ENCODE results near the gene TSPAN7.
A peak's percentile ranks its signal among the peaks of the same experiment; 100 is the strongest.

The TSPAN7 gene, protein sequence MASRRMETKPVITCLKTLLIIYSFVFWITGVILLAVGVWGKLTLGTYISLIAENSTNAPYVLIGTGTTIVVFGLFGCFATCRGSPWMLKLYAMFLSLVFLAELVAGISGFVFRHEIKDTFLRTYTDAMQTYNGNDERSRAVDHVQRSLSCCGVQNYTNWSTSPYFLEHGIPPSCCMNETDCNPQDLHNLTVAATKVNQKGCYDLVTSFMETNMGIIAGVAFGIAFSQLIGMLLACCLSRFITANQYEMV

GRCh38 chrX:38561126-38561868 lies at the start of gene TSPAN7:
TSS of gene TSPAN7 (plus strand) at chrX:38561542. CDS start at chrX:38561547, 5 bp downstream.
- peak; percentile 95 for ATAC-seq
- H3K27me3 Mint-ChIP-seq: peaks cover 7% of the 10 kb centered on the region
- H3K4me1 Mint-ChIP-seq: no peaks in the 10 kb centered on the region
- no peaks in the 10 kb centered on the region for H3K9me3 Mint-ChIP-seq
- H3K4me3 Mint-ChIP-seq: peak within 1 kb of the TSS; percentile 87 to 89
- no peak within 1 kb of the TSS for H3K27ac Mint-ChIP-seq
- DNase-seq: peak; percentile 78 to 85

DNA sequence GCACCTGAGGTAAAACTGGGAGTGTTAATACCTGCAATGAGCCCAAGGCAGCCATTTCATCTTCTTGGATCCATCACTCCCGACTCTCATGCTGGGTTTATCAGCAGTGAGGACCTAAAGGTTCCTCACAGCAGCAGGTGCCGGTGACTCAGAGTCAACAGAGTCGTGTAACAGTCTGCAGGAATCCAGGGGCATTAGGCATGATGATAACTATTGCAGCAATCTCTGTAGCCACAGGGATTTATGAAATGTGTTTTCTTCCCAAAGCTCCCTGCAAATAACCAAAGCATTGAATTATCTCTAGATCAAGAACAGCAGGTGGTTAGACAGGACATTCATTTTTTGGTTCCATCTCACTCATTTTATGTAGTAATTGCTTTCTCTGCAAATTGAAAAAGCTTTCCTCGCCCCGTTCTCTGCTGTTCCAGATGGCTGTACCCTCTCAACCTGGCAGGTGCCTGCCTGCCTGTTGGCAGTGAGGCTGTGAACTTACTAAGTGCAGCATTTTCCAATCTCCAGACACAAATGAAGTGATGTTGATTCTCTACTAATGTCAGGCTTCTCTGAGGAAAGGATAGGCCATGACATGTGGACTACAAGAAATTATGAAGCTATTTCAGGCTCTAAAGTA lies 48.1 kb upstream of the TSPAN7 start:
- Mint-ChIP-seq H3K27me3 (no peaks in the 10 kb centered on the region), H3K4me1 (no peaks in the 10 kb centered on the region), H3K27ac (no peak overlapping the region), H3K9me3 (no peaks in the 10 kb centered on the region), H3K4me3 (no peak overlapping the region)
- DNase-seq (no peak), ATAC-seq (no peak)

- Mint-ChIP-seq H3K9me3 (no peaks in the 10 kb centered on the region), H3K27me3 (no peaks in the 10 kb centered on the region), H3K4me3 (no peak overlapping the region), H3K4me1 (no peaks in the 10 kb centered on the region), H3K27ac (no peak overlapping the region)
- ATAC-seq (no peak), DNase-seq (no peak)
Measured at GRCh38 chrX:38514016-38514854, 47.1 kb upstream of the TSPAN7 start.

DNA sequence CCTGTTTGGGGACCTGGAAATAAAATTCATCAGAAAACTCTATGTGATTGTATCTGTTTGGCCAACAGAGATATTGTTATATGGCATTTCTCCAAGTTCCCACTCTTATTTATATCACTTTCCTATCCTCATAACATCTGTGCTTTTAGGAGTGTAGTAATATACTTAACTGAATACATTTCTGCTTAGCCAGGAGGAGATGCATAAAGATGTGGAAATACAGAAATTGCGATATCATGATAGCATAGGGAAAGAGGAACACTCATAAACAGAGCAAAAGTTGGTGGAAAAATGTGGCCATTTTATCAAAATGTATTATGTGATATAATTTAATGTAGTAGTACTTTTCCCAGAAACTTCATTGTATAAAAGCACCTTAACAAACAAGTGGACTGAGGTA lies 46.1 kb upstream of the TSPAN7 start:
- Mint-ChIP-seq H3K4me1 (no peaks in the 10 kb centered on the region), H3K27me3 (no peaks in the 10 kb centered on the region), H3K9me3 (no peaks in the 10 kb centered on the region), H3K27ac (no peak overlapping the region), H3K4me3 (no peak overlapping the region)
- ATAC-seq: no peak
- DNase-seq: no peak

DNA sequence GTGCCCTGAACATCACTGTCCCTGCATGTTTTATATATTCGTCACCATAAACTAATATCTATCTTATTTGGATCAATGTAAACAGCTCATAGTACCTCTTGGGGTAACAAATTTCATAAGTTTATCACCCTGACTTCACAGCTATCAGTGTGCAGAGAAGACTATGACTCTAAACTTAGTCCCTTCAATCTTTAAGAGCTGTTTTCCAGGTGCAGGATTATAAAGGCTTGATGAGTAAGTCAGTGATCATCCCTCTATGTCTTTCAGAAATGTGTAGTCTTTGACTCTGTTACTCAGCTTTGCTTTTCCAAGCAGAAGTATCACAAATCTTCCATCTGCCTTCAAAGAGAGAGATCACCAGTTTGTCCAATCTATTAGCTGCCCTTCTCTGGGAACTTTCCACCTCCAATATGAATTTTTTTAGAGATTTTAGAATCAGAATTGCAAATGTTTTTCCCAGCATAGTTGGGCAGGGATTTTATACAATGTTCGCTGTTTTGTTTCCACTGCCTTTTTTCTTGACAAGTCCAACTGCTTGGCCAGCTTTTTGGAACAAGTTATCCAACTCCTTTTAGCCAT lies 45.1 kb upstream of the TSPAN7 start:
- no peak overlapping the region for H3K4me3 Mint-ChIP-seq
- no peak for ATAC-seq
- H3K4me1 Mint-ChIP-seq: no peaks in the 10 kb centered on the region
- no peak for DNase-seq
- H3K9me3 Mint-ChIP-seq: no peaks in the 10 kb centered on the region
- H3K27me3 Mint-ChIP-seq: no peaks in the 10 kb centered on the region
- H3K27ac Mint-ChIP-seq: no peak overlapping the region

GRCh38 chrX:38519651-38520050 lies 41.7 kb upstream of the TSPAN7 start:
- Mint-ChIP-seq H3K4me1 (no peaks in the 10 kb centered on the region), H3K9me3 (no peaks in the 10 kb centered on the region), H3K4me3 (no peak overlapping the region), H3K27me3 (no peaks in the 10 kb centered on the region), H3K27ac (no peak overlapping the region)
- DNase-seq (no peak), ATAC-seq (no peak)

- DNase-seq (no peak), ATAC-seq (no peak)
- no peak overlapping the region for H3K27ac Mint-ChIP-seq
- H3K9me3 Mint-ChIP-seq: no peaks in the 10 kb centered on the region
- no peaks in the 10 kb centered on the region for H3K27me3 Mint-ChIP-seq
- H3K4me1 Mint-ChIP-seq: no peaks in the 10 kb centered on the region
- H3K4me3 Mint-ChIP-seq: no peak overlapping the region
Measured at GRCh38 chrX:38538134-38538533, 23.2 kb upstream of the TSPAN7 start.

- Mint-ChIP-seq H3K27ac (no peak overlapping the region), H3K9me3 (no peaks in the 10 kb centered on the region), H3K4me3 (no peak overlapping the region), H3K27me3 (no peaks in the 10 kb centered on the region), H3K4me1 (no peaks in the 10 kb centered on the region)
- ATAC-seq (no peak), DNase-seq (no peak)
Measured at GRCh38 chrX:38539748-38540147, 21.6 kb upstream of the TSPAN7 start.

- no peak overlapping the region for H3K4me3 Mint-ChIP-seq
- DNase-seq (no peak), ATAC-seq (no peak)
- H3K9me3 Mint-ChIP-seq: no peaks in the 10 kb centered on the region
- H3K27ac Mint-ChIP-seq: no peak overlapping the region
- H3K27me3 Mint-ChIP-seq: no peaks in the 10 kb centered on the region
- H3K4me1 Mint-ChIP-seq: no peaks in the 10 kb centered on the region
Measured at GRCh38 chrX:38548508-38548907, 12.8 kb upstream of the TSPAN7 start.

- no peaks in the 10 kb centered on the region for H3K4me1 Mint-ChIP-seq
- no peak for DNase-seq
- no peak overlapping the region for H3K27ac Mint-ChIP-seq
Measured at GRCh38 chrX:38552721-38553120, 8.6 kb upstream of the TSPAN7 start.

GRCh38 chrX:38558686-38559085 lies 2.7 kb upstream of the TSPAN7 start:
- no peak for ATAC-seq
- no peaks in the 10 kb centered on the region for H3K4me1 Mint-ChIP-seq
- DNase-seq: no peak
- H3K27me3 Mint-ChIP-seq: peaks cover 7% of the 10 kb centered on the region
- no peaks in the 10 kb centered on the region for H3K9me3 Mint-ChIP-seq
- no peak overlapping the region for H3K27ac Mint-ChIP-seq
- H3K4me3 Mint-ChIP-seq: no peak overlapping the region

More at GRCh38 chrX:38552721-38553120, 8.6 kb upstream of the TSPAN7 start:
- Mint-ChIP-seq H3K27me3 (no peaks in the 10 kb centered on the region), H3K4me3 (no peak overlapping the region), H3K9me3 (no peaks in the 10 kb centered on the region)
- ATAC-seq: no peak

DNA sequence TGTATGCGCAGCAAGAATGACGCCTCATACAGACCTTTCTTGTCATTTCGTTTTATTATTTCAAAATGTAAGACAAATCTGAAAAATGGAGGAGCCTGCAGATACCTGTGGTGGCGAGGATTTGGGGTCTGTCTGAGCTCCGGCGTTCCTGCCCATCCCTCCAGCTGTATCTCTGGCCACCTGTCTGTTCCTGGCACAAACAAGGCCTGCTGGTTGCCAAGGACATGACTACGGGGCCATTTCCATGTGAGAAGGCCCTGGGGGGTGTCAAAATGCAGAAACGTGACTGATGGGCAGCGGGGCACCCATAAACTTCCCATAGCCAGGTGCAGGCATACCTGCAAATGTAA lies 591 bp upstream of the TSPAN7 start:
- DNase-seq: no peak
- Mint-ChIP-seq H3K9me3 (no peaks in the 10 kb centered on the region), H3K4me3 (peak overlapping the region; percentile 64 to 71), H3K4me1 (no peaks in the 10 kb centered on the region), H3K27me3 (peaks cover 7% of the 10 kb centered on the region), H3K27ac (no peak overlapping the region)
- no peak for ATAC-seq

DNA sequence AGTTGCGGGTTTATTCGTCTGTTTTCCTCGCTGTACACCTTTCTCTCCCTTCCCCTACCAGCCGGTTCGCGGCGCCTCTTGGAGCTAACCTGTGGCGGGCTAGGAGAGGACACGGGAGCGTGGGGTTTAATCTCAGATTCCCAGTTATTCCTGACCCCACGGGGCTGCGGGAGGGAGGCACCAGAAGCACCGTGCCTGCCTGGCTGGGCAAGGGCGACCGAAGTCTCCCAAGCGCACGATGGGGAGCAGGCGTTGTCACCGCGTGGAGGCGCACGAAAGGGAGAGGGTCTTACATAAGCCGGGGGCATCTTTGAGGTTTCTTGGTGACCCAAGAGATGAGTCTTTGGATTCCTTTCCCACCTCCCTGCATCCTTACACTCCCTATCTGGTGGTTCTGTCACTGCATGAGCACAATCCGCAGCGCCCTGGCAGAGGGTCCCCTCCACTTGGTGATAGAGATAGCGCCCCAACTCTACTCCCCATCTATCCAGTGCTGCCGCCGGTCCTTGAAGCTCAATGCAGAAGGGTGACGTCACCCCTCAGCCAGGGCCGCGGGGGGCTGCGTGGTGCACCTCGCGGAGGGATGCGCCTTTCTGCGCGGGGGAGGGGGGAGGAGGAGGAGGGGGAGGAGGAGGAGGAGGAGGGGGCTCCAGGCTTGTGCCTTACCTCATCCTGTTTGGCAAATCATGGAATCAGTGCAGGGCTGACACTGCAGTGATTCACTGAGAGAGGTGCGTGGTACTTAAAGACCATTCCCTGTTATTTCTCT lies 793 bp downstream of the TSPAN7 start:
- Mint-ChIP-seq H3K4me1 (no peaks in the 10 kb centered on the region), H3K9me3 (no peaks in the 10 kb centered on the region), H3K4me3 (peak overlapping the region; percentile 87 to 89), H3K27me3 (peaks cover 7% of the 10 kb centered on the region), H3K27ac (no peak overlapping the region)
- peak in 1 of 2 donors; percentile 1 for DNase-seq
- peak; percentile 21 for ATAC-seq

DNA sequence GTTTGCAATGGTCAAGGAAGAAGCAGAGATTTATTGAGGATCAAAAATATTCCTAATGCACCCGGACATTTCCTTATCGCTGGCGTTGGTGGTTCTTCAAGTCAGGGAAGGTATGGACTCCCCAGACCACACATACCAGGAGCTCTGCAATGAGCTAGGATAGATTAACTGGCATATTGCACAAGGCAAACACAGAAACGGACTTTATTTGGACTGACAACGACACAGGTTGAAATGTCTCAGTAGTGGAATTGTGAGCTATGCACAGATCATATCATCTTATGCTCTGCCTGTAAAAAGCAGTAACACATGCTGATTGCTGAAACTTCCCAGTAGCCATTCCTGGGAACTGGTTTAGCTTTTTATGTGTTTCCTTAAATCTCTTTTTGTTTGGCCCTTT lies 1.7 kb downstream of the TSPAN7 start:
- Mint-ChIP-seq H3K27ac (no peak overlapping the region), H3K4me3 (no peak overlapping the region), H3K4me1 (no peaks in the 10 kb centered on the region), H3K9me3 (no peaks in the 10 kb centered on the region), H3K27me3 (peaks cover 7% of the 10 kb centered on the region)
- ATAC-seq (no peak), DNase-seq (no peak)

- Mint-ChIP-seq H3K27ac (no peak overlapping the region), H3K4me1 (no peaks in the 10 kb centered on the region), H3K27me3 (no peaks in the 10 kb centered on the region), H3K9me3 (no peaks in the 10 kb centered on the region), H3K4me3 (no peak overlapping the region)
- no peak for ATAC-seq
- no peak for DNase-seq
Measured at GRCh38 chrX:38570396-38570795, 9.1 kb downstream of the TSPAN7 start.
